Activated CD4-positive, alpha-beta T cell treated with anti-CD3 and anti-CD28 coated beads, Interleukin-2, amount 50 U/mL, for 16 hours (primary cell): ENCODE results near the gene CFAP74.

ENCODE experiments used
- DNase-seq: peaks from one replicate; pipeline ENCODE4 v3.0.0-alpha.2; 2020

Gene CFAP74

GRCh38 chr1:1969505-1969900 is 34.1 kb downstream of the CFAP74 start:
- DNase-seq: no peak

- DNase-seq: no peak
Observed at GRCh38 chr1:1968767-1969504, 34.6 kb downstream of the CFAP74 start.

- DNase-seq: no peak
Observed at GRCh38 chr1:1967879-1968278, 35.7 kb downstream of the CFAP74 start.

GRCh38 chr1:1967151-1967550 is 36.4 kb downstream of the CFAP74 start:
- no peak for DNase-seq

GRCh38 chr1:1966071-1966740 is 37.4 kb downstream of the CFAP74 start:
- DNase-seq: no peak

GRCh38 chr1:1965546-1965945 is 38.0 kb downstream of the CFAP74 start:
- no peak for DNase-seq

GRCh38 chr1:1964811-1965210 is 38.8 kb downstream of the CFAP74 start:
- DNase-seq: no peak

GRCh38 chr1:1963570-1963969 is 40.0 kb downstream of the CFAP74 start:
- DNase-seq: no peak

- DNase-seq: no peak
Observed at GRCh38 chr1:1962752-1963151, 40.8 kb downstream of the CFAP74 start.

- DNase-seq: no peak
Observed at GRCh38 chr1:1960480-1961196, 42.9 kb downstream of the CFAP74 start.

- peak; percentile 71 for DNase-seq
Observed at GRCh38 chr1:1959840-1960479, 43.6 kb downstream of the CFAP74 start.

GRCh38 chr1:1959459-1959839 is 44.1 kb downstream of the CFAP74 start:
- DNase-seq: no peak

GRCh38 chr1:1958071-1958541 is 45.5 kb downstream of the CFAP74 start:
- no peak for DNase-seq

- no peak for DNase-seq
Observed at GRCh38 chr1:1957533-1957961, 46.0 kb downstream of the CFAP74 start.

GRCh38 chr1:1956586-1957532 is 46.7 kb downstream of the CFAP74 start:
- DNase-seq: no peak

GRCh38 chr1:1956101-1956500 is 47.5 kb downstream of the CFAP74 start:
- DNase-seq: no peak

GRCh38 chr1:1955621-1956094 is 47.9 kb downstream of the CFAP74 start:
- no peak for DNase-seq

GRCh38 chr1:1954831-1955441 is 48.6 kb downstream of the CFAP74 start:
- DNase-seq: no peak

GRCh38 chr1:1954015-1954414 is 49.6 kb downstream of the CFAP74 start:
- no peak for DNase-seq

- no peak for DNase-seq
Observed at GRCh38 chr1:1950940-1951339, 52.6 kb downstream of the CFAP74 start.

GRCh38 chr1:1948783-1949182 is 54.8 kb downstream of the CFAP74 start:
- DNase-seq: no peak

GRCh38 chr1:1947493-1947892 is 56.1 kb downstream of the CFAP74 start:
- DNase-seq: no peak
